Lung (tissue), 12 donors: ENCODE data around the gene POLR3K. TPM values are rescaled to one million over a fixed set of nuclear protein-coding genes. Genes with fewer than 3 reads are reported as not detected.

ENCODE experiments used
- ATAC-seq: fragments of 200-7000 bp; cut with Tn5 transposase; one replicate; pipeline ENCODE4 v1.9.1; 2020; ENCODE audit warnings: moderate number of reproducible peaks; ENCODE audit not compliant: insufficient read depth, low FRiP score
- DNase-seq, 3 donors: peaks; one replicate each; pipeline ENCODE4 v3.0.0-alpha.2; 2013 to 2017
- H3K27ac ChIP-seq, 2 donors: one replicate each; pipeline ENCODE4 v1.5.1; 2013; ENCODE audit warnings: mild to moderate bottlenecking in 2 of 2, moderate library complexity in 2 of 2, control low read depth in 1 of 2, inconsistent platforms in 1 of 2, low read depth in 1 of 2, low read length in 1 of 2
- H3K27me3 ChIP-seq, 3 donors: one replicate each; pipeline ENCODE4 v1.5.1; 2013; ENCODE audit warnings: low read length in 2 of 3; ENCODE audit not compliant: control insufficient read depth in 3 of 3, insufficient read depth in 3 of 3
- H3K36me3 ChIP-seq, 4 donors: one replicate each; pipeline ENCODE4 v1.5.1; 2013; ENCODE audit warnings: low read length in 4 of 4, mild to moderate bottlenecking in 1 of 4, moderate library complexity in 1 of 4; ENCODE audit not compliant: control insufficient read depth in 4 of 4, insufficient read depth in 4 of 4
- H3K4me1 ChIP-seq, 5 donors: one replicate each; pipeline ENCODE4 v1.5.1; 2013; ENCODE audit warnings: low read length in 5 of 5, mild to moderate bottlenecking in 2 of 5, moderate library complexity in 1 of 5; ENCODE audit not compliant: control insufficient read depth in 5 of 5, insufficient read depth in 5 of 5
- H3K4me3 ChIP-seq: one replicate; pipeline ENCODE4 v1.5.1; 2013; ENCODE audit warnings: mild to moderate bottlenecking, control low read depth, moderate library complexity
- H3K9ac ChIP-seq, 2 donors: one replicate each; pipeline ENCODE4 v1.5.1; 2013; ENCODE audit warnings: low read length in 2 of 2, control low read depth in 1 of 2; ENCODE audit not compliant: insufficient read depth in 1 of 2
- H3K9me3 ChIP-seq, 4 donors: one replicate each; pipeline ENCODE4 v1.5.1; 2013; ENCODE audit warnings: low read length in 3 of 4, mild to moderate bottlenecking in 1 of 4, moderate library complexity in 1 of 4; ENCODE audit not compliant: control insufficient read depth in 4 of 4, insufficient read depth in 3 of 4
- CTCF ChIP-seq: IDR thresholded peaks from 2 replicates; pipeline ENCODE4 v1.5.1; 2012; ENCODE audit warnings: mild to moderate bottlenecking; ENCODE audit errors: control extremely low read depth, extremely low read depth
- WGBS, 2 donors: extraction: QIAGEN DNeasy Blood & Tissue Kit; methylation state at CpG; one replicate each; pipeline ENCODE4 v1.1.7; 2013; 5-methylcytosine and 5-hydroxymethylcytosine counted together
- polyA plus RNA-seq, 2 donors: library from polyadenylated mRNA; stranded (reverse); fragments of 200-250 nt; gene quantifications; one replicate each; pipeline ENCODE4 v1.2.1, GENCODE V29; 2013
- total RNA-seq, 2 donors: library from RNA; depleted of rRNA in 1 of 2; stranded (reverse); fragments of >200 nt in 1 of 2; gene quantifications; one replicate each; pipeline ENCODE4 v1.2.1, GENCODE V29; 2014 to 2021
- donor health status: control.
- donor health status: control.
- donor health status: Bipolar disorder and iron deficiency.
- donor health status: healthy.
- donor health status: DM: yes; HTN: yes; CAD: no.

The POLR3K gene
- total and polyA plus RNA-seq, 4 donors, result 4.8 to 15.7 (median 12.0) TPM

DNA sequence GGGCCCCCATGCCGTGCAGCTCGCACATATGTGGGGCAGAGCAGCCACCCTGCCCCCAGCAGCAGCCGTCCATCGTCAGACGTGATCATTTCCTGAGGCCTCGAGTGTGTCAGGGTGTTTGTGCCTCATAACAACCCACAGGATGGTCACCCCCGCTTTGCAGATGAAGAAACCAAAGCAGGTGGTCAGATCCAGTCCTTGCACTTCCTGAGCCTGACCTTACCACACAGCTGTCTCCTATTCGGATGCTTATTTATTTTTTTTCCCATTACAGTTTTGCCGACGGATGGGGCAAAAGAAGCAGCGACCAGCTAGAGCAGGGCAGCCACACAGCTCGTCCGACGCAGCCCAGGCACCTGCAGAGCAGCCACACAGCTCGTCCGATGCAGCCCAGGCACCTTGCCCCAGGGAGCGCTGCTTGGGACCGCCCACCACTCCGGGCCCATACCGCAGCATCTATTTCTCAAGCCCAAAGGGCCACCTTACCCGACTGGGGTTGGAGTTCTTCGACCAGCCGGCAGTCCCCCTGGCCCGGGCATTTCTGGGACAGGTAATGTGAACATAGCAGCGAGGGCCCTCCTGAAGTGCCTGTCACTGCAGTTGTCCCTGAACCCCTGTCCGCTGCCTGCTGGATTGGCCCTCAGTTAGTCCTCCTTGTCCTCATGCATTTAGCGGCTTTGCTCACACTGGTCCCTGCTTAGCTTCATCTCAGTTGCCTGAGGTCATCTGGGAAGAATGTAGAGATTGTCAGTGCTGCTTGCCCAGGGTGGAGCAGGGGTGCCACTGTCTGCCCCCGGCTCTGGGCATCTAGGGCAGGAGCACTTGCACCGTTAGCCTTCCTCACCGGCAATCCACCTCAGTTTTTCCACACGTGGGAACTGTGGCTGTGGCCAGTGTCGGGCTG lies 26.0 kb upstream of the POLR3K start:
- 60 to 74% methylated on average over 32 of the region's 32 CpGs for WGBS, 2 donors
- no peaks in the 10 kb centered on the region for H3K27me3 ChIP-seq
- H3K9me3 ChIP-seq, result no peaks in the 10 kb centered on the region
- peak overlapping the region; percentile 81 for H3K4me3 ChIP-seq
- no peak overlapping the region for H3K9ac ChIP-seq
- peaks cover 0 to 20% (median 2%) of the 10 kb centered on the region in 4 donors for H3K36me3 ChIP-seq
- H3K27ac ChIP-seq, result peak overlapping the region in 1 of 2 donors; percentile 96
- DNase-seq (no peak), ATAC-seq (no peak)
- H3K4me1 ChIP-seq, result peaks cover 9 to 40% (median 23%) of the 10 kb centered on the region in 5 donors
- no peak for TF ChIP-seq CTCF

DNA sequence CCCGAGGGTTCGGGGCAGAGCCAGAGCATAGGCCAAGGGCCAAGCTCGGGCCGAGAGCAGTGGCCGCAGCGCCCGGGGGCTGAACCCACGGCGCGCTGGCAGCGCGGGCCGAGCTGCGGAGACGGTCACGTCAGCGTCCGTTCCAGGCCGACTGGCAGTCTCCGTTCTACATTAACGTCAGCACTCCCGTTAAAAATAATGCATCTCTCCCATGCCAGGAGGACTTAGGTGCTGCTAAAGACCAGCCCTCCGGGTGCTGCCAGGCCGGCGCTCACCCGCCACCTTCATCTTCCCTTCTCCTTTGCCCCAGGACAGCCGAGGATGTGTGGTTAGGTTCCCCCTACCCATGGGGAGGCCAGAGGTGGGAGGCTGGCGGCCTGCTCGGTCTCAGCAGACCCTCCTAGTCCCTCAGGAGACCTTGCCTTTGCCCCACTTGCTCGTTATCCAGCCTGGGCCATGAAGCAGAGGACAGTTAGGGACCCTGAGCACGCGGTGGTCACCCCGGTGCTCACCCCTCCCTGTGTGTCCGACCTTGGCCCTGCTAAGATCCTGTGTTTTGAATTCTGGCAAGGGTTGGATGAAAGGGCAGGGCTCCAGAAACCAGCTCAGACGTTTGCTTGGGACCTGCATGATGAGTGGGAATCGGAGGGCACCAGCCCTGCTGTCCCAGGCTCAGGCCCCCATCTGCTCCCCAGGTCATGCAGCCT lies 25.2 kb upstream of the POLR3K start:
- Histone ChIP-seq H3K4me1 (peaks cover 9 to 43% (median 23%) of the 10 kb centered on the region in 5 donors), H3K36me3 (peaks cover 0 to 18% (median 2%) of the 10 kb centered on the region in 4 donors), H3K4me3 (peak overlapping the region; percentile 81), H3K27me3 (no peaks in the 10 kb centered on the region), H3K9ac (peak overlapping the region in 1 of 2 donors; percentile 75), H3K9me3 (no peaks in the 10 kb centered on the region), H3K27ac (peak overlapping the region; percentile 96 to 99)
- ATAC-seq, result no peak
- DNase-seq, result peak in 1 of 3 donors; percentile 41
- TF ChIP-seq CTCF, result no peak
- WGBS, 2 donors, result 7 to 10% methylated on average over 34 to 36 of the region's 36 CpGs

- no peak for TF ChIP-seq CTCF
- Histone ChIP-seq H3K36me3 (peaks cover 0 to 15% (median 2%) of the 10 kb centered on the region in 4 donors), H3K4me3 (peak within 1 kb of the TSS; percentile 81), H3K4me1 (peaks cover 9 to 44% (median 26%) of the 10 kb centered on the region in 5 donors), H3K27me3 (no peaks in the 10 kb centered on the region), H3K27ac (peak within 1 kb of the TSS; percentile 96 to 99), H3K9me3 (no peaks in the 10 kb centered on the region), H3K9ac (peak within 1 kb of the TSS in 1 of 2 donors; percentile 75)
- peak; percentile 82 for ATAC-seq
- 0 to 1% methylated on average over 46 to 83 of the region's 83 CpGs for WGBS, 2 donors
- DNase-seq, result peak; percentile 82 to 88 (median 85)
These were observed 24.5 kb upstream of the POLR3K start, which contains the start of gene MPG for GRCh38 chr16:77807-78443. Gene MPG, plus strand, starts transcription at chr16:78225. Its CDS starts 85 bp downstream, at chr16:78310.
